ENCODE results near the gene ZC3H14.

ZC3H14 gene

DNA sequence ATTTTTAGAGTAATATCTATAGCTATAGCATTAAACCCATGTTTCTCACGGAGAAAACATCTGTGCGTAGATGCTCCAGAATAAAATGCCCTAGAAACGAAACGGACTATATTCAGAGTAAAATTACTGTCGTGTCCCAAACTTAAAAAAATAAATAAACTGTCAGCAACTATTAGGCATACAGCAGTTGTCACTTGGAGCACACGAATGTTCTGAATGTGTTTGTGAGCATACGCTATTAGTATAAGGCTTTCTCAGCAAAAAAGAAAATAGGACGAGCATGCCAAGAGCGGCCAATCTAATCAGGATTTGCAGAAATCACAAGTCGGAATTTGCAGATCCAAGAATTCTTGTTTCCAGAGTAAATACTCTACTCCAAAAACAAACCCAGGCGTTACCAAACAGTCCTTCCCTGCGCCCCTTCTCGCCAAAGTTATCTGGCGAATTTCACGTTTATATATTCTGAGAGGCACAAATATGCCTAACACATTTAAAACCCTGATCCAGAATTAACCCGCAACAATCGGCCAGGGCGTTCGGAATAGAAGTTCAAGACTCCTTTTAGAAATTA lies 8.9 kb upstream of the ZC3H14 start:
- no peak for DNase-seq

GRCh38 chr14:88554457-88555286 lies 8.2 kb upstream of the ZC3H14 start, which contains the start of gene PTPN21:
TSS of gene PTPN21 (minus strand) at chr14:88555007. CDS start at chr14:88550417, 4,590 bp downstream.
- no peak for DNase-seq

- DNase-seq: no peak
Observed at GRCh38 chr14:88556581-88556980, 6.3 kb upstream of the ZC3H14 start.

- peak; percentile 12 for DNase-seq
Observed at GRCh38 chr14:88559852-88560251, 3.0 kb upstream of the ZC3H14 start.

DNA sequence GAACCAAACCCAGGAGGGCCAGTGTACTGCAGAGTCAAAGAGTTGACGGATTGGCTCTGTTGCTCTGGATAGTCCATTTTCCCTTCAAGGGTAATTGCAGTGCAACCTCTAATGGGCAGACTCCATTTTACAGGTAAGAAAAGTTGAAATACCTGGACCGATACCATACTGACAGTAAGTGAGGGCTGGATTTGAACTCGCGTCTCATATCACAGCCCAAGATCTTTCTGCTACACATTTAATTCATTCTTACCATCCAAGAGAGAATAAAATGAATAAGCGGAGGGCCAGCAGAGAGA lies 356 bp upstream of the ZC3H14 start:
- DNase-seq: no peak

DNA sequence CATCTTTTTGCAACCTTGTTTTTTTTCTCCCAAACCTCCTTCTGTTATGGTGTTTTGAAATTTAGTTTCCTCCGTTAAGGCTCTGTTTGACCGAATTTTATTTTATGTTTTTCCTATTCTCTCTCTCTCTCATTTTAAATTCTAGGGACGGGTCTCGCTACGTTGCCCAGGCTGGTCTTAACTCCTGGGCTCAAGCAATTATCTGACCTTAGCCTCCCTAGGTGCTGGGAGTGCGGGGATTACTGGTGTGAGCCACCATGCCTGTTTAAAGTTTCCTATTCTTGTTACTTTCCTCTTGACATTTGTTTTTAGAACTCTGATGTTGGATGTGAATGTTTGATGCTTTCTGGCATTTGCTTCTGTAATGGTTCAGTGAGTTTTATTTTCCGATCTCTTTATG lies 1.0 kb downstream of the ZC3H14 start:
- no peak for DNase-seq

- no peak for DNase-seq
Observed at GRCh38 chr14:88565427-88565826, 2.6 kb downstream of the ZC3H14 start.

GRCh38 chr14:88568196-88568595 lies 5.4 kb downstream of the ZC3H14 start:
- no peak for DNase-seq

DNA sequence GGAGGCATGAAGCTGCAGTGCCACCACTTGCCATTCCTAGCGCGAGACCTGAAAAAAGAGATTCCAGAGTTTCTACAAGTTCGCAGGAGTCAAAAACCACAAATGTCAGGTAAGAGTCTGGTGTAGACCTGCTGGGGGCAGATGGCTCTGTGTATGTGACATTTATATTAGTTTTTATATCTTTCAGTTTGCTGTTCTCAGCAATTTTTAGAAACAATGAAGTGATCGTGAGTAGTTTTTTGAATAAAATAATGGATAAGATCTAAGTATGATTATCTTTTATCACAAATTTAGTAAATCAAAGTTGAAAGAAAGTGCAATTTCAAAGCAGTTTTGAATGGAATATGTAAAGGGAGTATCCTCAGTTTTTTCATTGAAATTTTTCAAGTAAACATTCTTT lies 9.3 kb downstream of the ZC3H14 start:
- DNase-seq: no peak

- no peak for DNase-seq
Observed at GRCh38 chr14:88576222-88576621, 13.4 kb downstream of the ZC3H14 start.

DNA sequence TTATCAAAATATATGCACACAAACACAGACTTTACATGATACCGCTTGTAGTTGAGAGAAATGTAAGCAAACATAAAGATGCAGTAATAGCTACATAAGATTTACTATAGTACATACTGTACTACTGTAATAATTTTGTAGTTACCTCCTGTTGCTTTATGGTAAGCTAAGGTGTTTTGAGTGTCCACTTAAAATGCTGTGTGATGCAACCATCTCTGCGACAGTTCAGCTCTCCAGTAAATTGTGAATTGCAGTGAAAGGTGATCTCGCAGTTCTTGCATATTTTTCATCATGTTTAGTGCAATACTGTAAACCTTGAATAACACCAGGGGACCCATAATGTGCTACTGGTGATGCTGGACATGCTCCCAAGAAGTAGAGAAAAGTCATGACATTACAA lies 21.6 kb downstream of the ZC3H14 start:
- no peak for DNase-seq

DNA sequence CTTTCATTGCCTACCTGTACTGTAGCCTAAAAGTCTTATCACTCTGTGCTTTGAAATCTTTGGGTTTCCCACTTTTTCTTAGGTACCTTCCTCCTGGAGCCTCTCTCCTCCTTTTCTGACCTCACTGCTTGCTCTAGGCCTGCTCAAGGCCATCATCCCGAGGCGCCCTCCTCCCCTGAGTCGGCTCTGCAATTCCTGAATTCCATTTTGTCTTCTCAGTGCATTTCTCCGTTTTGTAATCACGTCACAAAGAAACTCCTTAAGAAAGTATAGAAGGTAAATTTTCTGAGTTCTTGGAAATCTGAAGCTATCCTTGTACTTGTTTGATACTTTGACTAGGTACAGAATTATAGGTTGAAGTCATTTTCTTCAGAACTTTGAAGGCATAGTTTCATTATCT lies 25.2 kb downstream of the ZC3H14 start:
- DNase-seq: no peak

DNA sequence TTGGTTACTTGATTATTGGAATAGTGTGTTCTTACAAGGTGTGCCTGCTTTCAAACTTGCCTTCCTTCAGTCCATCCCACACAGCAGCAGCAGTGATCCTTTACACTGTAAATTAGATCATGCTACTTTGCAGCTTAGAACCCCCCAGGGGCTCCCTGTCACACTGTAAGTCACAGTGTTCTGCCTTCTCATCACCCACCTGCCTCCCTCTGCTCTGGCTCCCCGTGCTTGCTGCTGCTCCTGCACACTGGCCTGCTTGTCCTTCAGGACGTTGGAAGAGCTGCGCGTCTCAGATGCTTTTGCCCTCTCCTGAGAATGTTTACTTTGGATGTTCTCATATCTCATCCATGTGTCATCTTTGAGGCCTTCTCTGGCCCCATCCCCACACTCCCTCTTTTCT lies 27.3 kb downstream of the ZC3H14 start:
- no peak for DNase-seq

DNA sequence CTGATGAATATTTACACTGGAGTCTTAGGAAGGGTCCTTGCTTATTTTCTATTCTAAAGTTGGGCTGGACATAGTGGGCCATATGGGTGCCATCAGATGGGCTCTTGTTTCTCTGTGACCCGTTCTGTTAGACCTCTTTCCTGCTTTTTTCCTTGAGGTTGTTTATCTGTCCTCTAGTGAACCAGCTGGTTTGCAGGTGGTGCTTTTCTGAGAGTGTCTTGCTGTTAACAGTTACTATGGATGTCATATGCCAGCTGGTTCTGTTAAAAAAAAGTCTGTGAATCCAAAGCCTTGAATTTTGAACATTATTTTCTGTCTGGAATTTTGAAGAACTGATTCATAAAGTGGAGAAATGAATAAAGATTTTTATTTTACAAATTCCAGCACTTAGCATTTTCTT lies 29.2 kb downstream of the ZC3H14 start:
- DNase-seq: no peak

DNA sequence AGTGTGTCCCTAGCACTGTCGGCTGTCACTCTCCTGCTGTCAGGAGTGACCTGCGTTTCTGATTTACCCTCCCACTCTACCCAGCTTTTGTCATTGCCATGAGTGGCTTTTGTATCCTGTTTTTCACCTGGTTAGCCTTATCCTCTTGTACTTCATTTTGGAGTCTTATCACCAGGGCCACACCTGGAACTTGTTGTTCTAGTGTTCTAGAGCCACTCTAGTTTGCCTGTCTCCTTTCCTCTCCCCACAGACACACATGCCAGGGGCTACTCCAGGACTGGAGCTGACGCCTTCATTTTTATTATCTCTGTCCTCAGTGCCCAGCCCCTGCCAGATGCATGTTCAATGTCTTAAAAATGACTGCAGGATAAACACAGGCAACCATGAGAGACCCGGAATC lies 34.2 kb downstream of the ZC3H14 start:
- no peak for DNase-seq

- no peak for DNase-seq
Observed at GRCh38 chr14:88597601-88598000, 34.8 kb downstream of the ZC3H14 start.

DNA sequence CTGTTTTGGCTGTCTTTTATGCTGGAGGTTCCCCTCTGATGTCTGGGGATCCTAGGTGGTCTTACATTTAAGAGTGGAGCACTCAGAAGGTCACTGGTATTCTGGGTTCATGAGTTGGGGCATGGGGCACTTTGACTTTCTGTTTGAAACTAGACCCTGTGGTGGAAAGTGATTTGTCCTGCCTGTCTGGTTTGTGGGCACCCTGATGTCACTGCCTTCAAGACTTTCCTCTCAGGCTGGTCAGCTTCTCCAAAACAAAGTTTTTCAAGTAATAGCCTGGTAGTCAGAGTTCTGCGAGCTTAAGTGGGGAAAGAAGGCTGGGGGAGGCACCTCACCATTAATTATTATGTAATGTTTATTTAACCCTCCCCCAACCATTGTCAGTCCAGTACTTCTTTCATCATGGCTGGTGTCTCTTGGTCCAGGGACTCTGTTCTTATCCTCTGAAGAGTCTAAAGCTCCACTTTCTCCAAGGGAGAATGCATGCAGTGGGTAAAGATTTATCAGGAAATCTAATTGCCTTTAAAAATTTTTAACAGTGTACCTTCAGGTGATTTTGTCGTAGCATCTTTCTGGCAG lies 35.3 kb downstream of the ZC3H14 start:
- DNase-seq: no peak

DNA sequence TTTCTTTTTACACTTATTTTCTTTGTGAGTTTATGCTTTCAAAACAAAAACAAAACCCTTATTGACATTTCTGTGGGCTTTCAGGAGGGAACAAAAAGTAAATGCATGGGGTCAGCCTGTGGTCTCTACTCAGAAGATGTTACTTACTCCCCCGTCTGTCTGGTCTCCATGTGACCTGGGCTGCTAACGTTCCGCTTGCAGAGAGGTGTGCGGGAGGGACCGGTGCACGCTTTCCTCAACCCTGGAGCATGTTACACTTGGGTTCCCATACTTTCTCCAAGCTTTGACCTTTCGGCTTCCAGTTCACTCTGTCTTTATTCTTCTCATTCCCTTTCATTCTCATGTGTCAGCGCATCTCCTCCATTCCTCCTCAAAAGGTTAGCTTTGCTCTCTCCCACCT lies 36.5 kb downstream of the ZC3H14 start:
- no peak for DNase-seq

GRCh38 chr14:88599761-88600439 lies 37.1 kb downstream of the ZC3H14 start:
- DNase-seq: no peak

DNA sequence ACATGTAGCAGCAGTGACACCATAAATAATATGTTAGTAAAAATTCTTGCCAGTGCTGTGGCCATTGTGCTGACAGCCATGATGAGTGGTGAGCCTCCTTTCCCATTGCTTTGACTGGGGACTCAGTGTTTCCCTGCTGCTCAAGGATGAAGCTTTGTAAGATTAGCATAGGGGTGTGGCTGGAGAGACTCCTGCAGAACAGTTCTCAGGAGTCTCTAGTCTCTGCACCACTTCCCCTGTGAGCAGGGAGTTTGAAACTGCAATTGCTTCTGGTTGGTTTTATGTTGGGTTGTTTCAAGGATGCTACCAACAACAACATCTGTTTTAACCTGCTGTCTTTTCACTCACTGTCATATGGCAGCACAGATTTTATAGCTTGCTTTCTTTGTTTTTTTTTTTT lies 41.4 kb downstream of the ZC3H14 start:
- DNase-seq: no peak

- DNase-seq: no peak
Observed at GRCh38 chr14:88605594-88605993, 42.8 kb downstream of the ZC3H14 start.

DNA sequence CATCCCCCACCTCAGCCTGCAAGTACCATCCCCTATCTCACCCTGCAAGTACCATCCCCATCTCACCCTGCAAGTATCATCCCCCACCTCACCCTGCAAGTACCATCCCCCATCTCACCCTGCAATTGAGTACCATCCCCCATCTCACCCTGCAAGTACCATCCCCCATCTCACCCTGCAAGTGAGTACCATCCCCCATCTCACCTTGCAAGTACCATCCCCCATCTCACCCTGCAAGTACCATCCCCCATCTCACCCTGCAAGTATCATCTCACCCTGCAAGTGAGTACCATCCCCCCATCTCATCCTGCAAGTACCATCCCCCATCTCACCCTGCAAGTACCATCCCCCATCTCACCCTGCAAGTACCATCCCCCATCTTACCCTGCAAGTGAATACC lies 45.0 kb downstream of the ZC3H14 start:
- no peak for DNase-seq

DNA sequence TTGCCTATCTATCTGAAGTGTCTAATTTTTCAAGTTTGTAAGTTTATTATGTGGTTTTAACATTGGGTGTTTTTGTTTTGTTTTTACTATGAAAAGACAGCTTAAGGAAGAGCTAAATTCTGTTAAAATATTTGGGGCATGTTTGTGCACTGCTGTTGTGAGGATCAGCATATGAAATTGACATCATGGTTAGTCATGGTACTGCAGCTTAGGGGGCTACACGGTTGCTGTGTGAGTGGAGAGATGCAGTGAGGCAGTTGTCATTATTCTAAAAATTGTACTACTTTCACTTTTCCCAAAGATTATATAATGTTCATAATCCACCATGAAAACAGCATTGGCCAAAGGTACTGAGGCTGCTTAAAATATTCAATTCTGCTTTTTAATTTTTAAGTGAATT lies 49.0 kb downstream of the ZC3H14 start:
- no peak for DNase-seq

DNA sequence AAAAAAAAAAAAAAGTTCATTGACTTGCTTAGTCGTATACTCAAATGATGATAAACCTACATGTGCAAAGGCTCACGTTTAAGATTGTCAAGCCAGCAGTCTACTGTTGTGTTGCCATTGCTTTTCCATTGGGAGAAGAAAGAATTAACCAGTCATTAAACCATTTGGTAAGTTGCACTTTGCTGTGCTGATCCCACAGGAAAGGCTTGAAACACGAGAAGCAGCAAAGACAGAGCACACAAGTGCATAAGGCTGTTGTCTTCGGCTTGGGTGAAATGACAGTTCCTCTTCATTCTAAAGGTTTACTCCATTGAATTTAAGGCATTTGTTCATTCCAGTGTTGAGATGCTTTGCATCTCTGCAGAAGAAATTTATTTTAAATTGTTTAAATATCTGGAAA lies 50.1 kb downstream of the ZC3H14 start:
- DNase-seq: no peak
